Adrenal gland (tissue), 12 donors: ENCODE results near the gene BTBD9. TPM values are rescaled to one million over a fixed set of nuclear protein-coding genes. Genes with fewer than 3 reads are reported as not detected.

ENCODE experiments used
- DNase-seq, 7 donors: peaks; one replicate each; pipeline ENCODE4 v3.0.0-alpha.2; 2019 to 2020
- H3K27ac ChIP-seq, 5 donors: fragments of 200-600 bp; sonication (generic) in 4 of 5; 1 replicate in 3 of 5; 2 replicates in 2 of 5; pipeline versions ENCODE4 v1.5.1 to v1.8.0; 2016 to 2020; ENCODE audit warnings: mild to moderate bottlenecking in 1 of 5
- H3K27me3 ChIP-seq: fragments of 200-600 bp; 2 replicates; pipeline ENCODE4 v1.8.0; 2021
- H3K36me3 ChIP-seq, 2 donors: fragments of 200-600 bp; replicated peaks in 1 of 2; 1 replicate in 1 of 2; 2 replicates in 1 of 2; pipeline versions ENCODE4 v1.5.1 to v1.8.0; 2018 to 2022
- H3K4me1 ChIP-seq, 2 donors: fragments of 200-600 bp; replicated peaks in 1 of 2; 1 replicate in 1 of 2; 2 replicates in 1 of 2; pipeline versions ENCODE4 v1.5.1 to v1.8.0; 2018 to 2021
- H3K4me3 ChIP-seq, 4 donors: fragments of 200-600 bp; sonication (generic) in 3 of 4; one replicate each; pipeline ENCODE4 v1.5.1; 2016 to 2018
- H3K9me3 ChIP-seq, 3 donors: fragments of 200-600 bp; sonication (generic) in 1 of 3; replicated peaks in 1 of 3; 1 replicate in 2 of 3; 2 replicates in 1 of 3; pipeline versions ENCODE4 v1.5.1 to v1.8.0; 2016 to 2021
- CTCF ChIP-seq, 6 experiments: fragments of 450-650 bp in 4 of 6; fragments of 200-600 bp in 2 of 6; sonication (generic) in 1 of 6; IDR thresholded peaks; 1 replicate in 5 of 6; 2 replicates in 1 of 6; pipeline versions ENCODE4 v1.5.1 to v1.8.0; 2016 to 2021; ENCODE audit warnings: antibody characterized with exemption in 6 of 6, mild to moderate bottlenecking in 2 of 6, moderate library complexity in 1 of 6
- POLR2A ChIP-seq, 2 donors: fragments of 450-650 bp; IDR thresholded peaks; one replicate each; pipeline ENCODE4 v1.6.1; 2017; ENCODE audit warnings: antibody characterized with exemption in 2 of 2, mild to moderate bottlenecking in 2 of 2, moderate library complexity in 1 of 2
- WGBS, 4 donors: extraction: QIAGEN DNeasy Blood & Tissue Kit in 2 of 4; methylation state at CpG; one replicate each; pipeline versions ENCODE4 v1.1.5 to v1.1.7; 2013 to 2017; 5-methylcytosine and 5-hydroxymethylcytosine counted together
- intact Hi-C, 2 donors: fragments of 100-400 bp; cut with DNase I; formaldehyde crosslinking; loops; one replicate each; pipeline versions ENCODE4 v1.14.1 to v1.15.0; 2022 to 2023
- polyA plus RNA-seq, 3 donors: library from polyadenylated mRNA; stranded (reverse); fragments of 200-250 nt in 2 of 3; fragments of 350-450 nt in 1 of 3; fragmentation: Illumina TruSeq in 1 of 3; extraction: RNeasy Lipid Tissue Mini Kit (QIAGEN cat#74804) in 1 of 3; gene quantifications; one replicate each; pipeline ENCODE4 v1.2.3, GENCODE V29; 2013 to 2014
- total RNA-seq, 9 donors: library from RNA; depleted of rRNA in 4 of 9; stranded (reverse); fragments of >200 nt in 4 of 9; fragments of 120-200 nt in 1 of 9; fragmentation: NEBNext Ultra II Directional in 1 of 9; extraction: Animal tissue kit (Norgen Biotek cat#: 25700) in 1 of 9; gene quantifications; one replicate each; pipeline versions ENCODE4 v1.1.0 to v1.2.4, GENCODE V29; 2013 to 2023
- donor health status: healthy with polysubstance abuse.
- donor health status: Bipolar disorder and iron deficiency.
- donor health status: DM: yes; HTN: yes; CAD: no.
- donor health status: DM: no; HTN: no; CAD: no.
- donor health status: DM: no; HTN: no; CAD: no.
- donor health status: DM: yes; HTN: yes; CAD: no.

BTBD9 gene
- total and polyA plus RNA-seq, 12 donors: 2.4 to 29.6 (median 18.1) TPM

GRCh38 chr6:38167598-38167997 is 472.1 kb downstream of the BTBD9 start:
- TF ChIP-seq CTCF (IDR thresholded peaks at IDR 0.05): no peak
- no peak for TF ChIP-seq POLR2A (IDR thresholded peaks at IDR 0.05)
- 87 to 93% (median 91%) methylated on average over 7 to 11 of the region's 11 CpGs for WGBS, 4 donors
- Histone ChIP-seq H3K36me3 (no peaks in the 10 kb centered on the region), H3K9me3 (no peaks in the 10 kb centered on the region), H3K4me1 (no peaks in the 10 kb centered on the region), H3K4me3 (no peak overlapping the region), H3K27me3 (no peaks in the 10 kb centered on the region), H3K27ac (no peak overlapping the region)
- intact Hi-C loops: no loop called here
- DNase-seq: no peak

- DNase-seq: no peak
- 77 to 80% (median 79%) methylated on average over 10 to 32 of the region's 32 CpGs for WGBS, 4 donors
- no peak for TF ChIP-seq CTCF (IDR thresholded peaks at IDR 0.05)
- no peak for TF ChIP-seq POLR2A (IDR thresholded peaks at IDR 0.05)
- no peaks in the 10 kb centered on the region for H3K9me3 ChIP-seq
- no peak overlapping the region for H3K27ac ChIP-seq
- no peaks in the 10 kb centered on the region for H3K36me3 ChIP-seq
- no peaks in the 10 kb centered on the region for H3K4me1 ChIP-seq
- H3K27me3 ChIP-seq: no peaks in the 10 kb centered on the region
- intact Hi-C loops: no loop called here
- H3K4me3 ChIP-seq: no peak overlapping the region
Measured at GRCh38 chr6:38166411-38167240, 473.1 kb downstream of the BTBD9 start.

- DNase-seq: no peak
- WGBS, 4 donors: 88 to 94% (median 91%) methylated on average over 13 to 14 of the region's 14 CpGs
- intact Hi-C loops: no loop called here
Measured at GRCh38 chr6:38164671-38165108, 475.0 kb downstream of the BTBD9 start.

GRCh38 chr6:38164131-38164481 is 475.6 kb downstream of the BTBD9 start:
- TF ChIP-seq POLR2A (IDR thresholded peaks at IDR 0.05): no peak
- intact Hi-C loops: no loop called here
- 83 to 89% (median 85%) methylated on average over 6 of the region's 6 CpGs for WGBS, 4 donors
- H3K27me3 ChIP-seq: no peaks in the 10 kb centered on the region
- no peak overlapping the region for H3K27ac ChIP-seq
- H3K4me1 ChIP-seq: no peaks in the 10 kb centered on the region
- H3K4me3 ChIP-seq: no peak overlapping the region
- DNase-seq: no peak
- no peaks in the 10 kb centered on the region for H3K36me3 ChIP-seq
- H3K9me3 ChIP-seq: no peaks in the 10 kb centered on the region

More at GRCh38 chr6:38164671-38165108, 475.0 kb downstream of the BTBD9 start:
- TF ChIP-seq POLR2A (IDR thresholded peaks at IDR 0.05) (no peak), CTCF (IDR thresholded peaks at IDR 0.05) (no peak)
- no peaks in the 10 kb centered on the region for H3K4me1 ChIP-seq
- H3K9me3 ChIP-seq: no peaks in the 10 kb centered on the region
- no peak overlapping the region for H3K4me3 ChIP-seq
- H3K27ac ChIP-seq: no peak overlapping the region
- H3K27me3 ChIP-seq: no peaks in the 10 kb centered on the region
- no peaks in the 10 kb centered on the region for H3K36me3 ChIP-seq
